Rectal smooth muscle tissue (tissue), 1 donor: ENCODE results near the gene TMTC2.
"Not testable (repeated sequence)": the region's sequence is repeated elsewhere in the genome, so short reads cannot be mapped to it uniquely, and the experiment has no call there.

Experiments used
- H3K27ac ChIP-seq: one replicate; pipeline ENCODE4 v1.7.0; 2013; ENCODE audit warnings: low read depth, low read length, inconsistent platforms
- H3K27me3 ChIP-seq: one replicate; pipeline ENCODE4 v1.7.0; 2013; ENCODE audit warnings: low read length; ENCODE audit not compliant: control insufficient read depth, insufficient read depth
- H3K36me3 ChIP-seq: one replicate; pipeline ENCODE4 v1.7.0; 2013; ENCODE audit warnings: low read length; ENCODE audit not compliant: control insufficient read depth, insufficient read depth
- H3K4me1 ChIP-seq: one replicate; pipeline ENCODE4 v1.7.0; 2013; ENCODE audit warnings: low read length; ENCODE audit not compliant: control insufficient read depth, insufficient read depth
- H3K4me3 ChIP-seq: one replicate; pipeline ENCODE4 v1.7.0; 2013; ENCODE audit warnings: low read length
- H3K9ac ChIP-seq: one replicate; pipeline ENCODE4 v1.7.0; 2013; ENCODE audit warnings: low read length

TMTC2 gene

GRCh38 chr12:82839796-82840195 is 153.1 kb downstream of the TMTC2 start:
- no peak overlapping the region for H3K27ac ChIP-seq
- H3K36me3 ChIP-seq: no peaks in the 10 kb centered on the region

DNA sequence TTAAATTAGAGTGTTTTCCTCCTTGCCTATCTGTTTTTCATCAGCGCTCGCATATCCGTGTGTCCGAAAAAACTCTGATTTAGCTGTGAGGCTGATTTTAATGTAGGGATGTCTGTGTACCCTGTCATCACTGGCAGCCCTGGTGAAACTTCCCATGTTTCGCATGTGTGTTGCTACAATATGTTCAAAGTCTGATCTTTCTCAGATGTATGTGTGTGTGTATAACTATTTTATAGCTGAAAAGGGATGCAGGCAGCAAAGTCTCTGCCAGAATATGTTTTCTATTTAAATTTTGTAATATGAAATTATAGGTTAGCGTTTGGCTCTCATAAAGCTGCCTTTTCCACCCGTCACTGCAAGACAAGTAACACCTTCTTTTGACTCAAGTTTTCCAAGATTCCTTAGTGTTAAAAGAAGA is 154.8 kb downstream of the TMTC2 start:
- Histone ChIP-seq H3K4me1 (peaks cover 9% of the 10 kb centered on the region), H3K9ac (no peak overlapping the region), H3K27ac (no peak overlapping the region)

More at GRCh38 chr12:82839796-82840195, 153.1 kb downstream of the TMTC2 start:
- Histone ChIP-seq H3K27me3 (no peaks in the 10 kb centered on the region), H3K4me1 (peaks cover 11% of the 10 kb centered on the region), H3K4me3 (no peak overlapping the region), H3K9ac (no peak overlapping the region)

GRCh38 chr12:82842480-82842879 is 155.8 kb downstream of the TMTC2 start:
- H3K27ac ChIP-seq: no peak overlapping the region
- peaks cover 9% of the 10 kb centered on the region for H3K4me1 ChIP-seq
- no peaks in the 10 kb centered on the region for H3K36me3 ChIP-seq
- H3K9ac ChIP-seq: no peak overlapping the region
- H3K4me3 ChIP-seq: no peak overlapping the region
- no peaks in the 10 kb centered on the region for H3K27me3 ChIP-seq

More for the DNA sequence above, 154.8 kb downstream of the TMTC2 start:
- H3K36me3 ChIP-seq: no peaks in the 10 kb centered on the region
- no peaks in the 10 kb centered on the region for H3K27me3 ChIP-seq
- no peak overlapping the region for H3K4me3 ChIP-seq

- not testable (repeated sequence) for H3K27me3 ChIP-seq, H3K4me3 ChIP-seq, H3K9ac ChIP-seq, H3K36me3 ChIP-seq, H3K27ac ChIP-seq, H3K4me1 ChIP-seq
Observed at GRCh38 chr12:82845076-82845475, 158.4 kb downstream of the TMTC2 start.

DNA sequence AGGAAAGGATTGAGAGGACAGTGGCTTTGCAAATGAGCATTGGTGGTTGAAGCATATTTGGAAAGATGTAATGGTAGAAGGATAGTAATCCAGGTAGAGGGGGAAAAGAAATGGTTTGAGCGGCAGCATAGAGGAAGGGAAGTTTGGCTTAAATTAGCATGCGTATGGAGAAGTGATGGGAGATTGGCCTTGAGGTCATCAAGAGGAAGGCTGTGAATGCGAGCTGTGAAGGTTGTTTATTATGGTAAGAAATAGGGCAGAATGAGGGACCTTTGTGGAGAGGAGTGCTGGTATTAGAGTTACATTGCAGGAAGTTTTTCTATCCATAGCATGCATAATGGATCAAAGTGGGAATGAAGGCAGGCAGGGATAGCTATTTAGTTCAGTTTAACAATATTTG is 162.1 kb downstream of the TMTC2 start:
- no peaks in the 10 kb centered on the region for H3K27me3 ChIP-seq
- H3K9ac ChIP-seq: no peak overlapping the region
- H3K4me1 ChIP-seq: no peaks in the 10 kb centered on the region
- no peak overlapping the region for H3K4me3 ChIP-seq
- no peaks in the 10 kb centered on the region for H3K36me3 ChIP-seq
- H3K27ac ChIP-seq: no peak overlapping the region

DNA sequence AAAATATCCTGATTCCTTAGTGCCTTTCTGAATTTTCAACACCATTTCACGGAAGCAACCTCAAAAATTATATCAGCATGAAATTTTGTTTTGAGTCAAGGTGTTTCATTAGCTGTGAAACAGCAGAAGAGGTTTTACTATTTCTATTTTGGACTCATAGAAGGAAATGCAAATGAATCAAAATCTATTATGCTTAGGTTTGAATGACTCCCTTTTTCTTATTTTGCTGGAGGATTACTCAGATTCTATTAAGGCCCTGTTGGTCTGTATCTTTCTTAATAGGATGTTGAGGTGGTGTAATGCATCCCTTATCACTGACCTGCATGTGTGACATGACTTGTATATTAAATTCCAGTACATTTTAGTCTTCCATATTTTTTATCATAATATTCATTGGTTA is 165.8 kb downstream of the TMTC2 start:
- Histone ChIP-seq H3K36me3 (no peaks in the 10 kb centered on the region), H3K4me1 (no peaks in the 10 kb centered on the region), H3K9ac (no peak overlapping the region), H3K4me3 (no peak overlapping the region), H3K27me3 (no peaks in the 10 kb centered on the region), H3K27ac (no peak overlapping the region)

GRCh38 chr12:82855872-82856271 is 169.2 kb downstream of the TMTC2 start:
- Histone ChIP-seq H3K27me3 (no peaks in the 10 kb centered on the region), H3K27ac (no peak overlapping the region), H3K9ac (no peak overlapping the region), H3K4me1 (no peaks in the 10 kb centered on the region), H3K4me3 (no peak overlapping the region), H3K36me3 (no peaks in the 10 kb centered on the region)

DNA sequence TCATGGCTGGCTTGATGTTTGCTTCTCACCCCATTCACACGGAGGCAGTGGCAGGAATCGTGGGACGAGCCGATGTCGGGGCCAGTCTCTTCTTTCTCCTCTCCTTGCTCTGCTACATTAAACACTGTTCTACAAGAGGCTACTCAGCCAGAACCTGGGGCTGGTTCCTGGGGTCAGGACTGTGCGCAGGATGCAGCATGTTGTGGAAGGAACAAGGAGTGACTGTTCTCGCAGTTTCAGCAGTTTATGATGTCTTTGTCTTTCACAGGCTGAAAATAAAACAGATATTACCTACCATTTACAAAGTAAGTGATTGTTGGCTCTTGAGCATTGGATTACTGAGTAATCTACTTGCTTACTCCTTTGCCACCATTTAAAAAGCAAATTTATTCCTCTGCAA is 170.6 kb downstream of the TMTC2 start:
- H3K27ac ChIP-seq: no peak overlapping the region
- H3K36me3 ChIP-seq: no peaks in the 10 kb centered on the region
- no peaks in the 10 kb centered on the region for H3K4me1 ChIP-seq
- no peak overlapping the region for H3K4me3 ChIP-seq
- no peak overlapping the region for H3K9ac ChIP-seq
- H3K27me3 ChIP-seq: no peaks in the 10 kb centered on the region

GRCh38 chr12:82857911-82858533 is 171.3 kb downstream of the TMTC2 start:
- H3K4me3 ChIP-seq: no peak overlapping the region
- no peak overlapping the region for H3K27ac ChIP-seq
- H3K27me3 ChIP-seq: no peaks in the 10 kb centered on the region
- no peaks in the 10 kb centered on the region for H3K36me3 ChIP-seq
- H3K4me1 ChIP-seq: no peaks in the 10 kb centered on the region
- no peak overlapping the region for H3K9ac ChIP-seq

DNA sequence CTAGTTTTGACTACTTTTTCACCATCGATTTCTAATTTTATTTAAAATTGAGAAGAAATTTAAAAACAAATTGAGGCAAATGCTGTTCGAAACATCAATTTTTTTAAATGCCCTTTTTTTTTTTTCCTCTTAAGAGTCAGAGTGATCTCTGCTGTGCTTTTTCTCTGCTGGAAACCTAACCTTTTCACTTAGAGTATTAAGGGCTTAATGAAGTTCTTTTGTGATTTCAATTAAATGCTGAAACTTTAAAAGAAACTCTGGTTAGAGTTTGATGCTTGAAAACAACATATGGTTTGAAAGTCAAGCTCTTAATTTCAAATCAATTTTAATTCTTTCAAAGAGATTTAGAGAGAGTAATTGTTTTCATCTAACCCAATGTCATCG is 171.8 kb downstream of the TMTC2 start:
- no peaks in the 10 kb centered on the region for H3K36me3 ChIP-seq
- H3K9ac ChIP-seq: no peak overlapping the region
- no peak overlapping the region for H3K27ac ChIP-seq
- H3K4me1 ChIP-seq: no peaks in the 10 kb centered on the region
- no peak overlapping the region for H3K4me3 ChIP-seq
- no peaks in the 10 kb centered on the region for H3K27me3 ChIP-seq

DNA sequence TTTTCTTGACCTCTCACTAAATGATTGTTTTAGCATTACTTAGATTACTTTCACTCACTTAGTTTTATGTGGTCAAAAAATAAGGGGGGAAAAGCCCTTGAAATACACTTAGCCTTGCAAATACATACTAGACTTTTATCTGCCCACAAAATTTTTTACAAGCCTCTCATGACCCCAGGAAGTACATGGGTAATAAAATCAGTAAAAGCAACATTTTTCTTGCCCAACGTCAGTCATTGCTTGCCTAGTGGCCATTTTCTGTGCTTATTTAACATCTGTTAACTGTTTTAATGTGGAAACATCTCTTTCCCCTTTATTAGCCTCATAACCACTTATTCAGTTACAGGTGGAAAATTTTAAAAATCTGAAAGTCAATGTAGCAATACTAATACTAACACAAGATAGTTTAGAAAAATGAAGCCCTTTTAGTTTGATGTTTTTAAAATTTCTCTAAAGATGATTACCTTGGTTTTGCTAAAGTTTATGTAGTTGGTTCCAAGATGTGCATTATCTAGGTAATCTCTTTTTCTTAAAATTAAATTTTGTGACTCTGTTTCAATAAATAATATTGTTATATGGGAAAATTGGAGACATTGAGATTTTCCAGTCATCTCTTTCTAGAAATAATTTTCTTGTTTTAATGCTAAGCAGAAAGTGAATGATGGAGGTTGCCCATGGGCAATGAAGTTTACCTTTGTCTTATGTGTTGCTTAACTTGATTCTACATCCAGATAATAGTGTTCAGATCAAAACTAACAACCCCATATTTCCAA is 175.5 kb downstream of the TMTC2 start:
- Histone ChIP-seq H3K9ac (no peak overlapping the region), H3K4me1 (no peaks in the 10 kb centered on the region), H3K27me3 (no peaks in the 10 kb centered on the region), H3K4me3 (no peak overlapping the region), H3K27ac (no peak overlapping the region), H3K36me3 (no peaks in the 10 kb centered on the region)

GRCh38 chr12:82862876-82863649 is 176.4 kb downstream of the TMTC2 start:
- H3K4me3 ChIP-seq: no peak overlapping the region
- H3K36me3 ChIP-seq: no peaks in the 10 kb centered on the region
- no peak overlapping the region for H3K27ac ChIP-seq
- H3K9ac ChIP-seq: no peak overlapping the region
- no peaks in the 10 kb centered on the region for H3K4me1 ChIP-seq
- no peaks in the 10 kb centered on the region for H3K27me3 ChIP-seq
